NK-92 treated with Interleukin-12 subunit alpha and Interleukin-12 subunit beta, amount 100 ng/mL, for 24 hours (cell line): ENCODE measurements around the gene XXYLT1.

Source experiments
- DNase-seq: peaks from one replicate; lab custom pipeline; 2025; lab: John Stamatoyannopoulos, UW

The XXYLT1 gene

GRCh38 chr3:195168009-195168762 lies 102.8 kb downstream of the XXYLT1 start:
- no peak for DNase-seq

GRCh38 chr3:195165790-195166189 lies 105.2 kb downstream of the XXYLT1 start:
- no peak for DNase-seq

- no peak for DNase-seq
These were observed 105.7 kb downstream of the XXYLT1 start for GRCh38 chr3:195165265-195165609.

GRCh38 chr3:195164573-195165264 lies 106.2 kb downstream of the XXYLT1 start:
- no peak for DNase-seq

- DNase-seq, result no peak
These were observed 107.0 kb downstream of the XXYLT1 start for GRCh38 chr3:195163719-195164572.

- DNase-seq, result no peak
These were observed 108.1 kb downstream of the XXYLT1 start for GRCh38 chr3:195162816-195163215.

- no peak for DNase-seq
These were observed 108.8 kb downstream of the XXYLT1 start for GRCh38 chr3:195162033-195162669.

GRCh38 chr3:195160908-195161434 lies 110.0 kb downstream of the XXYLT1 start:
- no peak for DNase-seq

- DNase-seq, result no peak
These were observed 110.6 kb downstream of the XXYLT1 start for GRCh38 chr3:195160257-195160898.

- no peak for DNase-seq
These were observed 111.2 kb downstream of the XXYLT1 start for GRCh38 chr3:195159814-195160165.

- no peak for DNase-seq
These were observed 111.7 kb downstream of the XXYLT1 start for GRCh38 chr3:195159117-195159813.

- DNase-seq, result no peak
These were observed 114.6 kb downstream of the XXYLT1 start for GRCh38 chr3:195156286-195156890.

GRCh38 chr3:195155570-195156241 lies 115.3 kb downstream of the XXYLT1 start:
- no peak for DNase-seq

GRCh38 chr3:195154793-195155535 lies 116.0 kb downstream of the XXYLT1 start:
- no peak for DNase-seq

GRCh38 chr3:195154111-195154791 lies 116.7 kb downstream of the XXYLT1 start:
- DNase-seq, result no peak

GRCh38 chr3:195153653-195154052 lies 117.3 kb downstream of the XXYLT1 start:
- DNase-seq, result no peak

- no peak for DNase-seq
These were observed 117.8 kb downstream of the XXYLT1 start for GRCh38 chr3:195153130-195153529.

- DNase-seq, result no peak
These were observed 119.0 kb downstream of the XXYLT1 start for GRCh38 chr3:195151866-195152541.
